Cardiac septum (tissue), 1 donor: ENCODE measurements around the gene IQCN. TPM values are rescaled to one million over a fixed set of nuclear protein-coding genes. Genes with fewer than 3 reads are reported as not detected.

Experiments used
- DNase-seq: peaks from one replicate; pipeline ENCODE4 v3.0.0-alpha.2; 2020; ENCODE audit warnings: low spot score
- intact Hi-C: fragments of 100-400 bp; cut with DNase I; formaldehyde crosslinking; loops from one replicate; pipeline ENCODE4 v1.14.0; 2022
- total RNA-seq: library from RNA; stranded (reverse); fragmentation: NEBNext Ultra II Directional; extraction: Animal tissue kit (Norgen Biotek cat#: 25700); gene quantifications from one replicate; pipeline ENCODE4 v1.2.1, GENCODE V29; 2021
- donor health status: DM: no; HTN: no; CAD: no.

IQCN gene
- total RNA-seq, 1 donor from 2014 or later: 1.1 TPM

DNA sequence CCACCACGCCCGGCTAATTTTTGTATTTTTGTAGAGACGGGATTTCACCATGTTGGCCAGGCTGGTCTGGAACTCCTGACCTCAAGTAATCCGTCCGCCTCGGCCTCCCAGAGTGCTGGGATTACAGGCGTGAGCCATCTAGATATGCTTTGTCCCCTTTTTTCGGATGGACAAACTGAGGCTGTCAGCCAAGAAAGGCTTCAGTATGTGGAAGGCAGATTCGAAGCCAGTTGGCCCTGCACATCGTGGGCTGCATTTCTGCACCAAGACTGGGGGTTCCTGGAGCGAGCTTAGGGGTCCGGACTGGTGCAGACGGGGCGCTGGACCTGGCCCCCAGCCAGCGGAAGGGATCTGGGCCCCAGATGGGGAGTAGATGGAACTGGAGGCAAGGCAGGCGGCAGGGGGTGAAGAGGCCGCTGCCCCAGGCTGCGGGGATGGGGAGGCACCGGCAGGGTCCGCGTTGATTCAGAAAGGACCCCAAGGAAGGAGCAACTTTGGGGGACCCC is 16.8 kb upstream of the IQCN start:
- intact Hi-C loops: no loop called here
- DNase-seq: no peak

DNA sequence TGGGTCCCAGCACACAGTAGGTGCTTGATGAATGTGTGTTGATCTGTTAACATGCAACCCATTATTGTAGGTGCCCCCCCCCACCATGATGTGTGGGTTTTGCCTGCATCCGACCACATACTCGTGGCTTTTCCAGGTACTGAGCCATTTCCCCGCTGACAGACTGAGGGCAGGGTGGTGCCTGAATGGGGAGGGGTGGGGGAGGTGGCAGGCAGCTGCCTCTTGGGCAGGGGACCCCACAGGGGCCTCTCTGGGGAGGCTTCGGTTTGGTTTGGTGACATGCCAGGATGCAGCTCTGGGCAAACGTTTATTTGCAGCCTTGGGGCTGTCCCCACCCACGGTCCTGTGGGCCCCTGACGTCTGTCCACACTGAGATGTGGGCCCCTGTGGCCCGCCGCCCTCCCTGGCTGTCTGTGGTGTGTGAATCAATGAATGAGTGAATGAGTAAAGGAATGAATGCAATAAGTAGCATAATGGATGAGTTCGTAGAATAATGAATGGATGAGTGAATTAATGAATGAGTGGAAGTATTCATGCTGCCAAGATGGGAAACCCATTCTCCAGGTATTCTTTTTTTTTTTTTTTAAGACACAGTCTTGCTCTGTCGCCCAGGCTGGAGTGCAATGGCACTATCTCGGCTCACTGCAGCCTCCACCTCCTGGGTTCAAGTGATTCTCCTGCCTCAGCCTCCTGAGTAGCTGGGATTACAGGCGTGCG is 16.2 kb upstream of the IQCN start:
- intact Hi-C loops: no loop called here
- no peak for DNase-seq

DNA sequence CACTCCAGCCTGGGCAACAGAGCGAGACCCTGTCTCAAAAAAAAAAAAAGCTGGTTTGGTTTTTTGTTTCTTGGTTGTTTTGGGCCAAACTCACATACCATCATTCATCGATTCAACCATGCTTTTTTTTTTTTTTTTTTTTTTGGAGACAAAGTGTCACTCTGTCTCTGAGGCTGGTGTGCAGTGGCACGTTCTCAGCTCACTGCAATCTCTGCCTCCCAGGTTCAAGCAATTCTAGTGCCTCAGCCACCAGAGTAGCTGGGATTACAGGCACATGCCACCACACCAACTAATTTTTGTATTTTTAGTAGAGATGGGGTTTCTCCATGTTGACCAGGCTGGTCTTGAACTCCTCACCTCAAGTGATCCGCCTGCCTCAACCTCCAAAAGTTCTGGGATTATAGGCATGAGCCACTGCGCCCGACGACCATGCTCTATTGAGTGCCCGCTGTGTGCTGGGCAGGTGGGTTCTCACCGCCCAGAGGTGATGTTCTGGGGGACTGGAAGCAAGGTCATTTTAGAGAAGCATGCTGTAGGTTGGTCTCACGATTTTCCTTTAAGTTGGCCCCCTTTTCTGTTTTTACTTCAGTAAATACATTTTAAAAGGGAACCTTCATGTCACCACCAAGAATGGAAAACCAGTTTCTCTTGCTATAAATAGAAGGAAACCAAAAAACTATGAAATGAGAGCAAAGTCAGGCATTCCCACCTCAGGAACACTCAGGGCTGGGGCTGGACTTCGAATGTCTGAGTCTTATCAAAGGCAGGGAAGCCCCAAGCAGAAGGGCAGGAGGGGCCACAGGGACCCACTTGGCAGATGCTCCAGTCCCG is 15.4 kb upstream of the IQCN start:
- intact Hi-C loops: no loop called here
- DNase-seq: no peak

DNA sequence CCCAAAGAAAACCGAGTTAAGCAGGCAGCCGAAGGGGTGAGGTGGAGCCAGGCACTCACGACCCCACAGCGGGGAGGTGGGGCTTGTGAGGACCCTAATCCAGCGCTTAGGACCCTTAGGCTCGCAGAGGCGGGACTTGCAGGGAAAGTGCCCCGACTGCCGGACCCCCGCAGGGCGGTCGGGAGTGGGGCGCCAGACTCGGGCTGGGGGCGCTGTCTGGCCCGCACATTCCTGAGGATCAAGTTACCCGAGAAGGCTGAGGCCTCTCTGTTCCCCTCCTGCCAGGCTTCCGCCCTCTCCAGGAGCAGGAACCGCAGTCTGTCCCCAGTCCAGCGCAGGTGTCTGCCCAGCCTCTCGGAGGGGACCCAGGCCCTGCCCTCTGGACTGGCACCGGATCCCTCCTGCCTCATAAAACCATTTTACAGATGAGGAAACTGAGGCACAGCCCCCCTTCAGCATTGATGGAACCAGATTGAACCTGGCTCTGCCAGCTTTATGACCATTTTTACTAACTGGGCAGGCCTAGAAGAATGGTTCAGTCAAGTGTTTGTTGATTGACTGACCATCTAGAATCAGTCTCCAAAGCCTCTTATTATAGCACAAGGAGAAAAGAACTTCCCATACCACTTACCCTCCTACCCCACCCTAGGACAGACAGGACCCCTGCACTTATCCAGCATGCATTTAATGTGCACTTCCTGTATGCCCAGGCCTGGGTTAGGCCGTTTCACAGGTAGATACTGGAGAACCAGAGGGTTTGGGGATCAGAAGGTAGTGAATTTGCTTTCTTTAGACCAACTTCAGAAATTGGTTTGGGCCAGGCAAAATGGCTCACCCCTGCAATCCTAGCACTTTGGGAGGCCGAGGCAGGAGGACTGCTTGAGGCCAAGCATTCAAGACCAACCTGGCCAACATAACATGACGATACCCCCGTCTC is 13.9 kb upstream of the IQCN start:
- intact Hi-C loops: no loop called here
- no peak for DNase-seq

DNA sequence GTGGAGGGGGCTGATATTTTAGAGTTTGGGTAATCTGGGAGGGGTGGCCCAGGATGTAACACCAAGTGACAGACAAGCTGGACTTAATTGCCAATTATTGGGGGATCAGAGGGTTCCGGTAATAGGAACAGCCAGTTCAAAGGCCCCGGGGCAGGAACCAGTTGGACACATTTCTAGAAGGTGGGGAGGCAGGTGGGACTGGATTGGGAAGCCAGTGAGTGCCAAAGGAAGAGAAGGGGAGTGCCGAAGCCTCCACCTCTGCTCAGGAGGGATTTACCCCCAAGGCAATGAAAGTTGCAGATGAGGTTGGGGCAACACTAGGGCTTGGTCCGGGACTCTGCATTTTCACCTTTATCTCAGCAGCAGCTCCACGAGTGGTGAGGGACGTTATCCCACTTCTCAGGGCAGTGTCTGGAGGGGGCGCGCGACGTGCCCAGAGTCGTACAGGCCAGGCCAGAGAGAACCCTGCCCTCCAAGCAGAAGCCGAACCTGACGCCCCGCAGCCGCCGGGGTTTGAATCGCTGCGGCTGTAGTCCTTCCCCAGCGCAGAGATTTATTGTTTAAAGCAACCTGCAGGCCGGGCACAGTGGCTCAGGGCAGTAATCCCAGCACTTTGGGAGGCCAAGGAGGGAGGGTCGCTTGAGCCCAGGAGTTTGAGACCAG is 12.9 kb upstream of the IQCN start:
- no peak for DNase-seq
- intact Hi-C loops: no loop called here

DNA sequence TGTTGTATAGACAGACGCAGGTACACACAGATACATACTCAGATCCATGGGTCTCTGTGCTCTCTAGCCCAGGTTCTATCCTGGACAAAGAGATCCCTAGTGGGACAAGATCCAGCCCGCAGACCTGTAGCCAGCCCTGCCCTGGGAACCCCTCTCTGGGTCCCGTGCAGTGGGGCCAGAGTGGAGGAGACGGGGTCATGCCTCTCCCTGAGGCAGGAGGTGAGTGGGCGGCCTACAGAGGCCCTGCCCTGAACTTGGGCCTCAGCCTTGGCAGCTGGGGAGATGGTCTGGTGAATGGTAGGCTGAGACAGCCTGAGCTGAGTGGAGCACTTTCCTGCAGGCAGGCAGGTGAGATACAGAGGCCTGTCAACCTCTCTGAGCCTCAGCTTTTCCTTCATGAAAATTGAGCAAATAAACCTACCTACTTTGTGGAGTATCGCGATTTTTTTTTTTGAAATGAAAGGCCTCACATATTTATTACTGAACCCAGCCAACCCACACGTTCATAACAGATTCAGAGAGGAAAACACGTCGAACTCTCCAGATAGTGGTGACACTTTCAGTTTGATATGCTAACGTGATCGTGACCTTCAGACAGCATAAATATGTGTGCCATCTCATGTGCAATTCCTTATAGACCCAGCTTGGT is 10.6 kb upstream of the IQCN start:
- intact Hi-C loops: no loop called here

DNA sequence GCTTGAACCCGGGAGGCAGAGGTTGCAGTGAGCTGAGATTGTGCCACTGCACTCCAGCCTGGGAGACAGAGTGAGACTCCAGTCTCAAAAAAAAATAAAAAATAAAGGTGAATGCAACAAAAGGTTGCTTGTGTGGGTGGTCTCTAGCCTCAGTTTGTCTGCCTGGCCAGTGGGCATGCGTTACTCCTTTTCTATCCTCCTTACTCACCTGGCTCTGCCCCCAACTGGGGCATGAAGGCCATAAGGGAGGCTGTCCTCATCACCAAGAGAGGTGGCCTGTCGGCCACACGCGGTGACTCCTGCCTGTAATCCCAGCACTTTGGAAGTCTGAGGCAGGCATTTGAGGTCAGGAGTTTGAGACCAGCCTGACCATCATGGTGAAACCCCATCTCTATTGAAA is 9.1 kb upstream of the IQCN start:
- DNase-seq: no peak
- intact Hi-C loops: no loop called here

More for the DNA sequence above, 10.6 kb upstream of the IQCN start:
- DNase-seq: no peak

DNA sequence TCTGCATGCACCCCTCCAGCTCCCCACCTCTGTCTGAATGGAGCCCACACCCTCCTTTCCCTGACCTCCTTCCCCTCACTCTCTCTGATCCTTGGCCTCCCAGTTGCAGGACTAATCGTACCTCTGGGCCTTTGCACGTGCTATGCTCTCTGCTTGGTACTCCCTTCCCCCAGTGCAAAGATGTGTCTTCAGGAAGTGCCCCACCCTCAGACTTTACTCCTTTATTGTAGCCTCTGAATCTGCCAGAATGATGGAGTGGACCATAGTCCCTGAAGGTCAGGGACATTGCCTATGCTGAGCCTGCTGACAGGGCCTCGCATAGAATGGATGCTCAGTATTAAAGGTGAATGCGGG is 8.5 kb upstream of the IQCN start:
- intact Hi-C loops: no loop called here
- no peak for DNase-seq

DNA sequence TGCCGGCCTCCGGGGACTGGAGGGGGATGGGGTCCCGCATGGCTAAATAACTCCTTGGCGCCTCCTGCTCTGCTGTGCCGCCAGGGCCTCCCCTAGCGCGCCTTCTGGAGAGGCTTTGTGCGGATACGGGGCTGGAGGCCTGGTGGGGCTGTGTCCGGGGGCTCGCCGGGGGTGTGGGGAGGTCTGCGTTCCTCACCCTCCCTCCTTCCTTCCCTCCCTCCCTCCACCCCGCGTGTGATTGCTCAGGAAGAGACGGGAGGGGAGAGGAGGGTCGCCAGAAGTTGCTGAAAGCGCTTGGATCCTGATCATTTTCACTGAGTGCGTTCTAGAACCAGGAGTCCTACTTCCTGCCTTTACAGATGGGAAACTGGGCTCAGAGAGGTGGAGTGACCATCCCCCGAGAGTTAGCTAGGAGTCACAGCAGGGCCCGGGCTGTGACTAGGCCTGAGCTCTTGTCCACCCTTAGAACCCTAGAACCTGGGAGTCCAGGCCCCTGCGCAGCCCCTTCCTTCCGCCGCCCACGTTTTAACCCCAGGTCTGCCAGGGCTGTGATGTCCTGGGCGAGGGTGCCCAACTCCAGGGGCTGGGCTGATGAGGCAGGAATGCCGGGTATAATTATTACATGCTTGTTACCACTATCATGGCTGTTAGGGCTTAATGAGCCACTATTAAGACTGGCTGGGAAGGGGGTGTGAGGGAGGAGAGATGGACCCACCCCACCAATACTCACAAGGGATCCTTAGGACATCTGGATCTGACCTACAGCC is 8.0 kb upstream of the IQCN start:
- intact Hi-C loops: no loop called here

DNA sequence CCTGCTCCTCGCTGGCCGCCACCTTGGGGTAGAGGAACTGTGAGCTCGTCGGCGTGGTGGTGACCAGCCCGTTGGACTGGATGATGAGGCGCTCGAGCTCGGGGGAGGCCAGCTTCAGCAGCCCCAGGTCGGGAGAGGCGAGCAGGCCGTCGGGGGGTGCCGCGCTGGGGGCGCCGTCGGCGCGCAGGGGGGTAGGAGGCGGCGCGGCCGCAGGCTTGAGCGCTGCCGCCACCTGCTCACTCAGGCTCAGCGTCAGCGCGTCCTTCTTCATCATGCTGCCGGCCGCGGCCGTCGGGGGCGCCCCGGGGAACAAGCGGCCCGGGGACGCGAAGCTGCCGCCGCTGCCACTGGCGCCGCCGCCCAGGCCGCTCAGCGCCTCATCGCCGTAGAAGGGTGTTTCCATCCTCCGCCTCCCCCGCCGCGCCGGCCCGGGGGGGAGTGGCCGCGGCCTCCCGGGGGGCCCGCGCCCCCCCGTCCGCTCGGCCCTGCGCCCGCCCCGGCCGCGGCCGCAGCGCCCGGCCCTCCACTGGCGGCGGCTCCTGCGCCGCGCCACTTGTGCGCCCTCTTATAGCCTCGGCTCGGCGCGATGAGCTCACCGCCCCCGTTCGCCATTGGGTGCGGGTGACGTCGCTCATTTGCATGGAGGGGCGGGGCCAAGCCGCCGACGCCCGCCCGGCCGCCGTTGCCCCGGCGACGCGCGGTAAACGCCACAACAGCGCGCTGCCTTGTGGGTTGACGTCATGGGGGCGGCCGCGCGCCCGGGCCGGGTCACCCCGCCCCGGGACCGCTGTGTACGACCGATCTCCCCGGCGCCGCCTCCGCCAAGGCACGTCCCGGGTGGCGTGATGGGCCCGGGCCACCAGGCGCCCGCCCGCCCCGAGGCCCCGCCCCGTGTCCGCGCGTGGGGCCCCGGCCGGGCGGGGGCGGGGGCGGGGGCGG is 7.1 kb upstream of the IQCN start, which contains the start of gene JUND:
Gene JUND, minus strand, starts transcription at position 541 of the 939 bp plus-strand sequence. Its CDS starts 138 bp downstream, at position 403.
- DNase-seq: peak; percentile 98
- intact Hi-C loops: loop anchor here (1.0 kb wide), 1 partner anchor 23 kb away; no protein-coding TSS in a partner anchor

More for the DNA sequence above, 8.0 kb upstream of the IQCN start:
- no peak for DNase-seq

DNA sequence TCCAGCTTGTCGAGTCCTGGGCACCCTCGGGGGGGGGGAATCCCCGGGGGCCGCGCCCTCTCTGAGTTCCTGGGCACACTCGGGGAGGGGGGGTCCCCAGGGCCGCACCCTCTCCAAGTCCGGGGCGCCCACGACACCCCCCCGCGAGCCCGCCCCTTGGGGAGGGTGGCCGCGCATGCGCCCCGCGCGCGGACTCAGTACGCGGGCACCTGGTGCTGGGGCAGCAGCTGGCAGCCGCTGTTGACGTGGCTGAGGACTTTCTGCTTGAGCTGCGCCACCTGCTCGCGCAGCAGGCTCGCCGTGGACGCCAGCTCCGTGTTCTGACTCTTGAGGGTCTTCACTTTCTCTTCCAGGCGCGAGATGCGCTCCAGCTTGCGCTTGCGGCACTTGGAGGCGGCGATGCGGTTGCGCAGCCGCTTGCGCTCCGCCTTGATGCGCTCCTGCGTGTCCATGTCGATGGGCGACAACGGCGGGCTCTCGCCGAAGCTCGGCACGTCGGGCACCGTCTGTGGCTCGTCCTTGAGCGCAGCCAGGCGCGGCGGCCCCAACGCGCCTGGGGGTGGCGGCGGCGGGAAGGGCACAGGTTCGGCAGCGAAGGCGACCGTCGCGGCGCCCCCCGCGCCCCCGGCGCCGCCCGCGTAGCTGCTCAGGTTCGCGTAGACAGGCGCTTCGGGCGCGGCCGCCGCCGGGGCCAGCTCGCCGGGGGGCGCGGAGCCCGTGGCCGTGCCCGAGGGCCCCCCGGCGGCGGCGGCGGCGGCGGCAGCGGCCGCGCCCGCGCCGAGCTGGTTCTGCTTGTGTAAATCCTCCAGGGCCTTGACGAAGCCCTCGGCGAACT is 6.2 kb upstream of the IQCN start:
- intact Hi-C loops: loop anchor here (1.0 kb wide), 1 partner anchor 24 kb away; no protein-coding TSS in a partner anchor
- peak; percentile 91 for DNase-seq

DNA sequence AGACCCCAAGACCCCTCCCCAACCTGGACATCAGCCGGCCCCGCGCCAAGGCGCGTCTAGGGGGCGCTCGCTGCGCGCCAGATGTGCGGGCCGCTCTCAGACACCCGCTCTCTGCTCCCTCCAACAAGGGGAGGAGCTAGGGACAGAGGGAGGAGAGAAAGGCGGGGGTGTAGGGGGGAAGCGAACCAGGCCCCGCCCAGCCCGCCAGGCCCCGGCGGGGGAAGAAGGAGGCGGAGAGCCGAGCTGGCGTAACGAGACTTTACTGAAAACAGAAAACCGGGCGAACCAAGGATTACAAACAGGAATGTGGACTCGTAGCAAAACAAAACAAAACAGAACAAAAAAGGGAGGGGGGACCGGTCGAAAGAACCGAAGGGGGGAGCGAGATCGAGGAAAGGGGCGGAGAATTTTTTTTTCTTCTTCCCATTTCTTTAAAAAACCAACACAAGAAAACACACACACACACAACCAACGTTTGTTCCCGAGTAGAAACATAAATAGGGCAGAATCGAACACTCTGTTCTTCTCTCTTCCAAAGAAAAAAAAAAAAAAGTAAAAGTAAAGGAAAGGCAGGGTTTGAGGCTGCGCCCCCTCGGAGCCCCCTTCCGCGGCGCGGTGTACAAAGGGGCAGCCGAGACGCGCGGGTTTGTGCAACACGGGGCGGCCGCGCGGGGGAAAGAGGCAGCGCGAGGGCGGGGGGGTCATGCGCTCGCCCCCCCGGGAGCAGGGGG is 5.4 kb upstream of the IQCN start:
- DNase-seq: peak; percentile 97
- intact Hi-C loops: loop anchor here (1.0 to 5.0 kb wide), 4 partner anchors 44 to 138 kb away; partner anchors contain the start of genes LSM4, RAB3A and SSBP4

DNA sequence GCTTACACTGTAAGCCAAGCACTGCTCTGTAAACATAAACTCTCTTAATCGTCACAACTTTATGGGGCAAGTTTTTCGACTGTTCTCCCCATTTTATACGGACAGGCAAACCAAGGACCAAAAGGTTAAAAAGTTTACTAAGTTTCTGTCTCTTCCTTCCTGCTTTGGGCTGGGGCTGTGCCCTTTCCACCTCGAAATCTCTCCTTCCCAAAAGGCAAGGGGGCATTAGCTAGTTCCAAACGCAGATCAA is 4.9 kb upstream of the IQCN start:
- intact Hi-C loops: loop anchor here (1.0 to 5.0 kb wide), 4 partner anchors 44 to 138 kb away; partner anchors contain the start of genes LSM4, RAB3A and SSBP4

DNA sequence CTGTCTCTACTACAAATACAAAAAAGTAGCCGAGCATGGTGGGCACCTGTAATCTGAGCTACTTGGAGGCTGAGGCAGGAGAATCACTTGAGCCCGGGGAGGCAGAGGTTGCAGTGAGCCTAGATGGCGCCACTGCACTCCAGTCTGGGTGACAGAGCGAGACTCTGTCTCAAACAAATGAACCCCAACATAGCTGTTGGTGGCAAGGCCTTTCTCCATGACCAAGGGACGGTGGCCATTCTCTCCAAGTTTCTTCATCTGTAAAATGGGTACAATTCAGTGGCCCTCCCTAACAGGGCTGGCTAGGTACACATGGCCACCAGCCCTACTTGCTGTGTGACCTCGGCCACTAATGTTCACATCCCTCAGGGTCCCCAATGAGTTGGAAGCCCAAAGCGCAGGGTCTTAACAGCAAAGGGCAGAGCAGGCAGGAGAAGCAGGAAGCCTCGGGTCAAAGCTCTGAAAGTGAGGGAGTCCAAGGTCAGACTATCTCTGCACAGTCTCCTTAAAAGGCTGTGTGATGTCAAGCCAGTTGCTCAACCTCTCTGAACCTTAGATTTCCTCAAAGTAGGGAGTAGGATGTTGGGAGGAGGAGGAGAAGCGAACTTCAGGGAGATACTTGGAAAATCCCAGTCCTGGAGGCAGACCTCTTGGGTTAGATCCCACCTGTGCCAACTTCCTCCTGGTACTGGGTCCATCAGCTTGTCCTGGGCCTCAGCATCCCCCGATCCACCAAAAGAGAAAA is 4.4 kb upstream of the IQCN start:
- intact Hi-C loops: loop anchor here (1.0 to 5.0 kb wide), 4 partner anchors 45 to 139 kb away; partner anchors contain the start of genes LSM4, RAB3A and SSBP4
- DNase-seq: no peak

More for the DNA sequence above, 4.9 kb upstream of the IQCN start:
- DNase-seq: no peak
